NOMO-1 treated with DMSO at 0.1 percent for 48 hours (cell line): ENCODE data around the gene HADHB.
"Not testable (repeated sequence)": the region's sequence is repeated elsewhere in the genome, so short reads cannot be mapped to it uniquely, and the experiment has no call there.

Experiments used
- DNase-seq: peaks from one replicate; lab custom pipeline; 2025; ENCODE audit not compliant: unreplicated experiment; lab: John Stamatoyannopoulos, UW

HADHB gene

GRCh38 chr2:26327291-26328272 is 82.8 kb downstream of the HADHB start:
- peak; percentile 88 for DNase-seq

- DNase-seq = not testable (repeated sequence)
Observed at GRCh38 chr2:26329083-26329482, 84.3 kb downstream of the HADHB start.

GRCh38 chr2:26330114-26330549 is 85.4 kb downstream of the HADHB start:
- DNase-seq = peak; percentile 95

GRCh38 chr2:26330604-26331003 is 85.9 kb downstream of the HADHB start:
- no peak for DNase-seq

- not testable (repeated sequence) for DNase-seq
Observed at GRCh38 chr2:26331321-26331720, 86.6 kb downstream of the HADHB start.

GRCh38 chr2:26333293-26333692 is 88.6 kb downstream of the HADHB start:
- no peak for DNase-seq

- no peak for DNase-seq
Observed at GRCh38 chr2:26335231-26335630, 90.5 kb downstream of the HADHB start.

- no peak for DNase-seq
Observed at GRCh38 chr2:26336719-26337118, 92.0 kb downstream of the HADHB start.

- DNase-seq = no peak
Observed at GRCh38 chr2:26337298-26337697, 92.6 kb downstream of the HADHB start.
